Fibroblast of pulmonary artery (primary cell): ENCODE measurements around the gene SAMD10.
A peak's percentile ranks its signal among the peaks of the same experiment; 100 is the strongest.
"Not testable (repeated sequence)": the region's sequence is repeated elsewhere in the genome, so short reads cannot be mapped to it uniquely, and the experiment has no call there.

Experiments used
- DNase-seq: peaks from one replicate; pipeline ENCODE4 v3.0.0-alpha.2; 2010; ENCODE audit warnings: low read depth
- H3K4me3 ChIP-seq: replicated peaks from 2 replicates; pipeline ENCODE4 v1.5.1; 2011; ENCODE audit warnings: low read depth, mild to moderate bottlenecking, control low read depth, low read length, moderate library complexity
- TF ChIP-seq, protein P1 (sequence below): IDR thresholded peaks from 2 replicates; pipeline ENCODE4 v1.5.1; 2011; ENCODE audit warnings: mild to moderate bottlenecking, control low read depth, low read length, inconsistent platforms; ENCODE audit errors: missing control alignments

The SAMD10 gene

GRCh38 chr20:63978319-63979228, 868 bp downstream of the SAMD10 start:
- no peak for DNase-seq
- H3K4me3 ChIP-seq: peak overlapping the region; percentile 50
- TF ChIP-seq, protein P1, sequence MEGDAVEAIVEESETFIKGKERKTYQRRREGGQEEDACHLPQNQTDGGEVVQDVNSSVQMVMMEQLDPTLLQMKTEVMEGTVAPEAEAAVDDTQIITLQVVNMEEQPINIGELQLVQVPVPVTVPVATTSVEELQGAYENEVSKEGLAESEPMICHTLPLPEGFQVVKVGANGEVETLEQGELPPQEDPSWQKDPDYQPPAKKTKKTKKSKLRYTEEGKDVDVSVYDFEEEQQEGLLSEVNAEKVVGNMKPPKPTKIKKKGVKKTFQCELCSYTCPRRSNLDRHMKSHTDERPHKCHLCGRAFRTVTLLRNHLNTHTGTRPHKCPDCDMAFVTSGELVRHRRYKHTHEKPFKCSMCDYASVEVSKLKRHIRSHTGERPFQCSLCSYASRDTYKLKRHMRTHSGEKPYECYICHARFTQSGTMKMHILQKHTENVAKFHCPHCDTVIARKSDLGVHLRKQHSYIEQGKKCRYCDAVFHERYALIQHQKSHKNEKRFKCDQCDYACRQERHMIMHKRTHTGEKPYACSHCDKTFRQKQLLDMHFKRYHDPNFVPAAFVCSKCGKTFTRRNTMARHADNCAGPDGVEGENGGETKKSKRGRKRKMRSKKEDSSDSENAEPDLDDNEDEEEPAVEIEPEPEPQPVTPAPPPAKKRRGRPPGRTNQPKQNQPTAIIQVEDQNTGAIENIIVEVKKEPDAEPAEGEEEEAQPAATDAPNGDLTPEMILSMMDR: no peak

DNA sequence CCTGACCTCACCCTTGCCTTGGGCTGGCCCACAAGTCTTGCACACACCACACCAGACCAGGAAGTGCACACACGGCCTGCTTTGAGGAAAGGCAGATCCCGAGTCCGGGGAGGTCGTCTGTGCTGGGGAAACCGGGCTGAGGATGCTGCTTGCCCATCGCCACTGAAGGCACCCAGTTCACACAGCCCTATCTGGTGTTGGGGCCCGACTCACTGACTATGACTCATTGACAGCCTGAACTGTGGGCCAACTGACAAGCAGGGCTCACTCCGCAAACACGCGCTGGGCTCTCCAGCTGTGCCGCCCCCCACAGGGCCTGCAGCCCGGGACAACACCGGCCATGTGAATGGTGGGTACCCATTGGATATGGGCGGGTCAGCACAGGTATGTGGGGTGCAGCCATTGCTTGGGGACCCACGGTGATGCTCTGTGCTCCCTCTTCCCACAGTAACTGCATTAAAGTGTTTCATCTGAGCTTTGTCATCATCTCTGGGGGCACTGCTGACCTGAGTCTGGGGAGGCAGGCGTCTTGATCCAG, 1.6 kb downstream of the SAMD10 start:
- no peak overlapping the region for H3K4me3 ChIP-seq
- TF ChIP-seq, protein P1: no peak
- DNase-seq: peak; percentile 63

- H3K4me3 ChIP-seq: no peak overlapping the region
- TF ChIP-seq, protein P1: no peak
Measured at GRCh38 chr20:63976980-63977738, 2.3 kb downstream of the SAMD10 start.

DNA sequence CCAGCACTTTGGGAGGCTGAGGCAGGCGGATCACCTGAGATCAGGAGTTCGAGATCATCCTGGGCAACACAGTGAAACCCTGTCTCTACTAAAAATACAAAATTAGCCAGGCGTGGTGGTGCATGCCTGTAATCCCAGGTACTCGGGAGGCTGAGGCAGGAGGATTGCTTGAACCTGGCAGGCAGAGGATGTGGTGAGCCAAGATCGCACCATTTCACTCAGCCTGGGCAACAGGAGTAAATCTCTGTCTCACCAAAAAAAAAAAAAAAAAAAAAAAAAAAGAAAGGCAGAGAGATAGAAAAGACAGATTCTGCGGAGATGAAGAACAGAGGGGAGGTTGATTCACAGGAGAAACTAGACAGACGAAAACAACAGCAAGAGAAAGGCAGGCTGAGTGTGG, 2.9 kb downstream of the SAMD10 start:
- not testable (repeated sequence) for DNase-seq, H3K4me3 ChIP-seq

More at GRCh38 chr20:63976980-63977738, 2.3 kb downstream of the SAMD10 start:
- DNase-seq: no peak

- no peak for DNase-seq
- H3K4me3 ChIP-seq: no peak overlapping the region
- TF ChIP-seq, protein P1: no peak
Measured at GRCh38 chr20:63974402-63975200, 4.8 kb downstream of the SAMD10 start.

DNA sequence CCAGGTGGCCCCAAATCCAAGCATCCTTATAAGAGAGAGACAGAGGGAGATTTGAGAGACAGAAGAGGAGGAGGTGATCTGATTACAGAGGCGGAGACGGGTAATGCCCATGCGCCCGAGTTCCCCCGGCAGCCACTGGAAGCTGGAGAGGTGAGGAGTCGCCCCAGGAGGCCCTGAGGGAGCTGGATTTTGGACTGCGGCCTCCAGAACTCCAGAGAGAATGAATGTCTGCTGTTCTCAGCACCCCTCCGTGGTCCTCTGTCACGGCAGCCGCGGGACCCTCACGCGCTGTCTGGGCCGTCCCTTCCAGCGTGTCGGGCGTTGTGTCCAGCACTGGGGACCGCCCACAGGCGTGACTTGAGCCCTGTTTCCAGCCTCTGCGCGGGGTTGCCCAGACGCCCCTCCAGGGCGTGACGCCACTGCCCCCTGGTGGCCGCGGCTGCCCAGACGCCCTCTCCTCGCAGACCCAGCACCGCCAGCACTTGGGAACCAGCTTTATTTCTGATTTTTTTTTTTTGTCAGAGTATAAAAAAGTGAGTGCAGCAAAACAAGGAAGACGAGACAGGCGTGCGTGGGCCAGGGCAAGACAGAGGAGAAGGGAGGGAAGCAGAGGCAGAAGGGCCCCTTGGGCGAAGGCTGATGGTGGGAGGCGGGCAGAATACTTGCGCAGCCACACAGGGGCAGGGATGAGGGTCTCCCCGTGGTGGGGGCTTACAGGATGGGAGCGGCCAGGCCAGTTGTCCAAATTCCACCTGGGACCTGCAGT, 5.6 kb downstream of the SAMD10 start:
- TF ChIP-seq, protein P1: peak; percentile 88
- DNase-seq: peak; percentile 82
- H3K4me3 ChIP-seq: peak overlapping the region; percentile 51
